Thoracic aorta (tissue), 2 donors: Measurements from ENCODE around the gene MARK3. TPM values are rescaled to one million over a fixed set of nuclear protein-coding genes. Genes with fewer than 3 reads are reported as not detected.
A peak's percentile ranks its signal among the peaks of the same experiment; 100 is the strongest.

Source experiments
- ATAC-seq: fragments of 150-250 bp; one replicate; pipeline ENCODE4 v1.8.0; 2017; ENCODE audit warnings: low read depth; ENCODE audit not compliant: insufficient number of reproducible peaks, low FRiP score
- DNase-seq: peaks from one replicate; pipeline ENCODE4 v3.0.0-alpha.2; 2020; ENCODE audit warnings: low spot score
- H3K27ac ChIP-seq, 2 donors: fragments of 200-600 bp; sonication (generic); 1 replicate in 1 of 2; 2 replicates in 1 of 2; pipeline ENCODE4 v1.5.1; 2016; ENCODE audit warnings: mild to moderate bottlenecking in 2 of 2, moderate library complexity in 2 of 2
- H3K27me3 ChIP-seq: fragments of 200-600 bp; sonication (generic); replicated peaks from 2 replicates; pipeline ENCODE4 v1.6.0; 2016; ENCODE audit warnings: mild to moderate bottlenecking; ENCODE audit not compliant: insufficient read depth
- H3K36me3 ChIP-seq: fragments of 200-600 bp; sonication (generic); one replicate; pipeline ENCODE4 v1.5.1; 2016
- H3K4me1 ChIP-seq, 2 donors: fragments of 200-600 bp; sonication (generic); 1 replicate in 1 of 2; 2 replicates in 1 of 2; pipeline versions ENCODE4 v1.5.1 to v1.6.0; 2016; ENCODE audit warnings: low read depth in 2 of 2, mild to moderate bottlenecking in 1 of 2; ENCODE audit not compliant: control insufficient read depth in 1 of 2
- H3K4me3 ChIP-seq: fragments of 200-600 bp; sonication (generic); 2 replicates; pipeline ENCODE4 v1.5.1; 2016; ENCODE audit warnings: mild to moderate bottlenecking
- H3K9me3 ChIP-seq: fragments of 200-600 bp; sonication (generic); 2 replicates; pipeline ENCODE4 v1.5.1; 2016
- CTCF ChIP-seq: fragments of 200-600 bp; sonication (generic); IDR thresholded peaks from one replicate; pipeline ENCODE4 v1.5.1; 2019; ENCODE audit warnings: antibody characterized with exemption
- total RNA-seq, 2 donors: library from RNA; depleted of rRNA; stranded (reverse); fragments of >200 nt; gene quantifications; one replicate each; pipeline versions ENCODE4 v1.1.0 to v1.2.3, GENCODE V29; 2016

MARK3 gene
- total RNA-seq, 2 donors from 2014 or later = 77.6 to 133 TPM

- ATAC-seq = no peak
- TF ChIP-seq CTCF = no peak
- DNase-seq = no peak
Observed at GRCh38 chr14:103377522-103378037, 7.6 kb upstream of the MARK3 start.

GRCh38 chr14:103378038-103378854, 7.0 kb upstream of the MARK3 start:
- H3K4me3 ChIP-seq = no peak overlapping the region
- H3K4me1 ChIP-seq = no peaks in the 10 kb centered on the region
- no peaks in the 10 kb centered on the region for H3K36me3 ChIP-seq
- no peak for TF ChIP-seq CTCF
- H3K27me3 ChIP-seq = no peaks in the 10 kb centered on the region
- no peaks in the 10 kb centered on the region for H3K9me3 ChIP-seq
- no peak overlapping the region for H3K27ac ChIP-seq
- ATAC-seq (no peak), DNase-seq (no peak)

More at GRCh38 chr14:103377522-103378037, 7.6 kb upstream of the MARK3 start:
- Histone ChIP-seq H3K27ac (no peak overlapping the region), H3K4me3 (no peak overlapping the region), H3K36me3 (no peaks in the 10 kb centered on the region), H3K9me3 (no peaks in the 10 kb centered on the region), H3K27me3 (no peaks in the 10 kb centered on the region), H3K4me1 (no peaks in the 10 kb centered on the region)

GRCh38 chr14:103380719-103381377, 4.4 kb upstream of the MARK3 start:
- Histone ChIP-seq H3K27ac (no peak overlapping the region), H3K9me3 (no peaks in the 10 kb centered on the region), H3K4me1 (peaks cover 3 to 7% of the 10 kb centered on the region in 2 donors), H3K4me3 (no peak overlapping the region), H3K36me3 (no peaks in the 10 kb centered on the region), H3K27me3 (no peaks in the 10 kb centered on the region)
- ATAC-seq (no peak), DNase-seq (no peak)
- no peak for TF ChIP-seq CTCF

- no peak overlapping the region for H3K27ac ChIP-seq
- H3K27me3 ChIP-seq = no peaks in the 10 kb centered on the region
- H3K4me1 ChIP-seq = peaks cover 6 to 14% of the 10 kb centered on the region in 2 donors
- TF ChIP-seq CTCF = no peak
- ATAC-seq (no peak), DNase-seq (no peak)
- no peak overlapping the region for H3K4me3 ChIP-seq
- H3K36me3 ChIP-seq = no peaks in the 10 kb centered on the region
- H3K9me3 ChIP-seq = no peaks in the 10 kb centered on the region
Observed at GRCh38 chr14:103382376-103382775, 2.8 kb upstream of the MARK3 start.

- Histone ChIP-seq H3K36me3 (no peaks in the 10 kb centered on the region), H3K27me3 (no peaks in the 10 kb centered on the region), H3K4me3 (peak overlapping the region; percentile 96), H3K9me3 (no peaks in the 10 kb centered on the region), H3K4me1 (peaks cover 23 to 32% of the 10 kb centered on the region in 2 donors), H3K27ac (peak overlapping the region; percentile 61 to 95)
- no peak for TF ChIP-seq CTCF
- ATAC-seq = no peak
- no peak for DNase-seq
Observed at GRCh38 chr14:103384450-103385151, 614 bp upstream of the MARK3 start.
